GM13976 (cell line): Measurements from ENCODE around the gene IGFBP4.

ENCODE experiments used
- DNase-seq: peaks from one replicate; pipeline ENCODE4 v3.0.0; 2012; ENCODE audit warnings: low spot score
- in situ Hi-C: fragments of 300-500 bp; cut with MboI; formaldehyde crosslinking; loops from one replicate; pipeline ENCODE4 v1.12.0; 2022; ENCODE audit warnings: low sequenced_read_pairs, mixed read lengths, inconsistent platforms; ENCODE audit not compliant: unreplicated experiment
- TF ChIP-seq, protein P1 (sequence below): IDR thresholded peaks from 2 replicates; pipeline ENCODE4 v1.5.1; 2012; ENCODE audit warnings: borderline replicate concordance, mild to moderate bottlenecking; ENCODE audit not compliant: insufficient read depth; ENCODE audit errors: extremely low read depth, missing control alignments, control extremely low read depth

Gene IGFBP4

DNA sequence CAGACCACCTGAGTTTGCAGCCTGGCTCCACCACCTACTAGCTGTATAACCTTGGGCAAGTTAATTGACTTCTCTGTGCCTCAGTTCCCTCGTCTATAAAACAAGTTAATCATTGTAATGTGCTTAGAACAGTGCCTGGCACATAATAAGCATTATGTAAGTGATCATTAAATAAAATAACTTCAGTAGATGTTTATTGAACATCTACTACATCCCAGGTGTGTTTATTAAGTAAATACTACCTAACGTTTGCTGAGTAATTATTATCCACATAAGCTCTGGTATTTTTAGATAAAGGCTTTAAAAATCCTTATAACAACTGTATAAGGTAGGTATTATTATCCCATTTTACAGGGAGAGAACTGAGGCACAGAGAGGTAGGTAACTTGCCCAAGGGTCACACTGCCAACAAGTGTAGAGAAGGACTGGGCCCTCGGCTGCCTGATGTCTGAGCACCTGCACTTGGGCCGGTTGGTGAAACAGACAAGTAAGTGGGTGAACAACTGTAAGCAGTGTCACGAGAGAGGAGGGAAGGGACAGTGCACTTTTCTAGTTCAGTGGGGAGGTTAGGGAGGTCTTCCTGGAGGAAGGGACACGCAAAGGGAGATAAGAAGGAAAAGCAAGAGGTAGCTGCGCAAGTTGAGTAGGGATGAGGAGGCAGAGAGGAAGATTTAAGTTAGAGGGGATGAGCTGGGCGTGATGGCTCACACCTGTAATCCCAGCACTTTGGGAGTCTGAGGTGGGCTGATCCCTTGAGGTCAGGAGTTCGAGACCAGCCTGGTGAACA, 53.6 kb downstream of the IGFBP4 start:
- in situ Hi-C loops, result no loop called here

DNA sequence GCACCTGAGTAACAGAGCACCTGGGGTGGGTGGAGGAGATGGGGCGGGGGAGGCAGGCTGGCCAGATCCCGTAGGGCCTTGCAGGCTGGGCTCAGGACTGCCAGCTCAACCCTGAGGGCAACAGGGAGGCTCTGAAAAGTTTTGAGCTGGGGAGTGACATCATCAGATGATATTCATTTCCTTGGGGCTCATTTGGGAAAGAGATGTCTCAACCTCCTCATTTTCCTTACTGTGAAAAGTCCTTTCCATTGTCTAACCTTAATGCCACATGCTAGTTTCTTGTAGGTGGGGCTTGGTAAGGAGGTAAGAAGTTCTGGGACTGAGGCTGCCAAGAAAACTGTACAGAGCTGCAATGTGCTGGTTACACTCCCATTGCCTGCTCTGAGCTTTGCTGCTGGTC, 54.4 kb downstream of the IGFBP4 start:
- no peak for DNase-seq
- TF ChIP-seq, protein P1, sequence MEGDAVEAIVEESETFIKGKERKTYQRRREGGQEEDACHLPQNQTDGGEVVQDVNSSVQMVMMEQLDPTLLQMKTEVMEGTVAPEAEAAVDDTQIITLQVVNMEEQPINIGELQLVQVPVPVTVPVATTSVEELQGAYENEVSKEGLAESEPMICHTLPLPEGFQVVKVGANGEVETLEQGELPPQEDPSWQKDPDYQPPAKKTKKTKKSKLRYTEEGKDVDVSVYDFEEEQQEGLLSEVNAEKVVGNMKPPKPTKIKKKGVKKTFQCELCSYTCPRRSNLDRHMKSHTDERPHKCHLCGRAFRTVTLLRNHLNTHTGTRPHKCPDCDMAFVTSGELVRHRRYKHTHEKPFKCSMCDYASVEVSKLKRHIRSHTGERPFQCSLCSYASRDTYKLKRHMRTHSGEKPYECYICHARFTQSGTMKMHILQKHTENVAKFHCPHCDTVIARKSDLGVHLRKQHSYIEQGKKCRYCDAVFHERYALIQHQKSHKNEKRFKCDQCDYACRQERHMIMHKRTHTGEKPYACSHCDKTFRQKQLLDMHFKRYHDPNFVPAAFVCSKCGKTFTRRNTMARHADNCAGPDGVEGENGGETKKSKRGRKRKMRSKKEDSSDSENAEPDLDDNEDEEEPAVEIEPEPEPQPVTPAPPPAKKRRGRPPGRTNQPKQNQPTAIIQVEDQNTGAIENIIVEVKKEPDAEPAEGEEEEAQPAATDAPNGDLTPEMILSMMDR, result no peak
- in situ Hi-C loops, result no loop called here

More for the DNA sequence above, 53.6 kb downstream of the IGFBP4 start:
- no peak for DNase-seq
- TF ChIP-seq, protein P1, result no peak

DNA sequence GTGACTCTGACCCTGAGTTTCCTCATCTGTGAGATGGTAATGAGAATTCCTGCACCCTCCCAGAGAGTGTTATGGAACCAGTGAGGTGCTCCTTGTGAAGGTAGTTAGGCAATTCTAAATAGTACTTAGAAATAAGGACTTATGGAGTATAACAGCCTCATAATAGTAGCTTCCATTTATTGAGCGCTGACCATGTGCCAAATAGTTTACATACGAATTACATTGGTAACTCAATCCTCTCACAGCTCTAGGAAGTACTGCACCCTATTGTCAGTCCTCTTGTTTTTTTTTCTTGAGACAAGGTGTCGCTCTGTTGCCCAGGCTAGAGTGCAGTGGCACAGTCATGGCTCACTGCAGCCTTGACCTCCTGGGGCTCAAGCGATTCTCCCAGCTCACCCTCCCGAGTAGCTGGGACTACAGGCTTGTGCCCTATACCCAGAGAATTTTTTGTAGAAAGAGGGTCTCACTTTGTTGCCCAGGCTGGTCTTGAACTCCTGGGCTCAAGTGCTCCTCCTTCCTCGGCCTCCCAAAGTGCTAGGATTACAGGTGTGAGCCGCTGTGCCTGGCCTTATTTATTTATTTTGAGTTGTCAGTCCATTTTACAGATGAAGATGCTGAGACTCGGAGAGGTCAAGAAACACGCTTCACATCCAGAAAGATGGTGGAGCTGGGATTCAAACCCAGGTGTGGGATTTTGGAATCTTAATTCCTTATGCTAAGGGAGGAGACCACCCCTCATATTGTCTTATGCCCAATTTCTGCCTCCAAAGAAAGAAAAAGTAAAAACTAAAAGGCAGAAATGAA, 55.2 kb downstream of the IGFBP4 start:
- DNase-seq, result no peak
- TF ChIP-seq, protein P1, result no peak
- in situ Hi-C loops, result no loop called here

DNA sequence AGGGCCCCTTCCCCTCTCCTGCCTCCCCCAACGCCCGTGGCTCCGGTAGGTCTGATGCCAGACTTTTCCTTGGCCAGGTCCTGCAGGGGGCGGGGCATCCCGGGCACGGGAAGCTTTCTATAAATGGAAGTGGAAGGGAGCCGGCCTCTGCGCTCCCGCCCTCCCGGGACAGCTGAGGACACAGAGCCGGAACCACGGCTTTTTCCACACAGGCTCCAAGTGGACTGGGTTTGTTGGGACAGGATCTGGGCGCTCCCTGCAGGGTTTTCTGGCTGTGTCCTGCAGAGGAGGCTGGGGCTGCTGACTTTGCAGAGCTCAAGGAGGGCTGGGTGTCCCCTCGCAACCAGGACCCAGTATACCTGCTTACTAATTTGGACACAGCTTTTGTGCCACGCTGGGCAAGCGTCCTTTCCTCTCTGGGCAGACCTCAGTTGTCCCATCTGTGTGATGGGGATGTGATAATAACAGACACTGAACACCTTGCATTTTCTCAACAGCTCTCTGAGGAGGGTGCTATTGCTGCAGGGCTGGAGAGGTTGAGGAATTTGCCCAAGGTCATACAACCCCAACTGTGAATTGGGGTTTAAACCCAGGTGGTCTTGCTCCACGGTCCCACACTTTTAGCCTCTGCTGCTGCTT, 56.4 kb downstream of the IGFBP4 start:
- TF ChIP-seq, protein P1, result no peak
- no peak for DNase-seq
- in situ Hi-C loops, result no loop called here

DNA sequence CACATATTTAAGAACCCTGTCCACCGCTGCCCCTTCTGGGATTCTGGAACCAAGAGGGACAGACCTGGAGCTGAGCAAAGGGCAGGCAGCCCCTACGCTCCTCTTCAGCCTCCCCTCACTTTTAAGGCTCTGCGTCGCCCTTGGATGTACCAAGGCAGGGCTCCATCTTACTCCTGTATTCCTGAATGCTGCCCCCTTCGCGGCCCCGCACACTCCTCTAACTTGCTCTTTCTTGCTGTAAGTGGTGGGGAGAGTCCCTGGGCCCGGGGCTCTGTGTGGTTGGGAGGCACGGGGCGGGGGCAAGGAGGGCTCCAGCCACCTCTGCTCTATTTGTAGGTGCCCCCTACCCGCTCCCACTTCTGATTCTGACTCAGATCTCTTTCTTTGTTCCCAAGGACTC, 56.9 kb downstream of the IGFBP4 start:
- TF ChIP-seq, protein P1, result no peak
- in situ Hi-C loops, result no loop called here
- DNase-seq, result no peak

DNA sequence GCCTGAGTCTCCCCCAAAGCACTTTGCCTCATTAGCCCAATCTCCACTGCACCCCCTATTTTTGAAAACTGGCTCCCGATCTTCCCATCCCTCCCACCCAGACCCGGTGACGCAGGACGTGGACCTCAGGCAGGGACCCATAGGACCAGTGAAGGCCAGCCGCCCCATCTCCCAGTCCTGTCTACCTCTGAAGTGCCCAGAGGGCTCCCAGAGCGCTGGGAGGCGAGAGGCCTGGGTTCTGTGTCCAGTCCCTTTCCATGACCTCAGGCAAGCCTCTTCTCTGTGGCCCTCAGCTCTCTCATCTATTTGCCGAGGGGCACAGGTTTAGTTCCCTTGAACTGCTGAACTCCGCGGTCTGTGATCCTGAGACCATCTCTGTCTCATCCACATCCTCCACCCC, 57.5 kb downstream of the IGFBP4 start:
- DNase-seq, result no peak
- in situ Hi-C loops, result no loop called here
- TF ChIP-seq, protein P1, result no peak
